NCI-H510A (cell line): ENCODE data around the gene ARSD.
A peak's percentile ranks its signal among the peaks of the same experiment; 100 is the strongest.
"Not testable (repeated sequence)": the region's sequence is repeated elsewhere in the genome, so short reads cannot be mapped to it uniquely, and the experiment has no call there.

Source experiments
- DNase-seq: peaks from one replicate; lab custom pipeline; 2025; lab: John Stamatoyannopoulos, UW

Gene ARSD

DNA sequence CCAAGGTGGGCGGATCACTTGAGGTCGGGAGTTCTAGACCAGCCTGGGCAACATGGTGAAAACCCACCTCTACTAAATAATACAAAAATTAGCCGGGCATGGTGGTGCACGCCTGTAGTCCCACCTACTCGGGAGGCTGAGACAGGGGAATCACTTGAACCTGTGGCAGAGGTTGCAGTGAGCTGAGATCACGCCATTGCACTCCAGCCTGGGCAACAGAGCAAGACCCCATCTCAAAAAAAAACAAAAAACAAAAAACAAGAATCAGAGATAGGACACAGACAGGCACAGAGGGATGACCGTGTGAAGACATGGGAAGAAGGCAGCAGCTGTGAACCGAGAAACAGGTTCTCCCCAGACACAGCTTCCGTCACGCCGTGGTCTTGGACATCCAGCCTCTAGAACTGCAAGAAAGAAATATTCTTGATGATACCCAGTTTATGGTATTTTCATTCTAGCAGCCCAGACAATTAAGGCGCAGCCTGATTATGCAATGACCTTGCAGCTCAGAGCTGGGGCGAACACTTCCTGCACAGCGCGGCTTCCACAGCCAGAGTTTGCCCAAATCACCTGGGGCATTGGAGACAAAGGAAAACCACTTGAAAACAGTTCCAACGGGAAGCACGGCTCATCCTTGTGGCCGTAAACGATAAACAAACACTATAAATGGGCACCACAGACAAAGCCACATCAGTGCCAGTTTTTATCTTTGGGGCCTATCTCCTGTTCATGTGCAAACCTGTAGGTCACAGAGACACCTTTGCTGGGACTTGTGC lies 4.2 kb upstream of the ARSD start:
- DNase-seq = peak; percentile 39

DNA sequence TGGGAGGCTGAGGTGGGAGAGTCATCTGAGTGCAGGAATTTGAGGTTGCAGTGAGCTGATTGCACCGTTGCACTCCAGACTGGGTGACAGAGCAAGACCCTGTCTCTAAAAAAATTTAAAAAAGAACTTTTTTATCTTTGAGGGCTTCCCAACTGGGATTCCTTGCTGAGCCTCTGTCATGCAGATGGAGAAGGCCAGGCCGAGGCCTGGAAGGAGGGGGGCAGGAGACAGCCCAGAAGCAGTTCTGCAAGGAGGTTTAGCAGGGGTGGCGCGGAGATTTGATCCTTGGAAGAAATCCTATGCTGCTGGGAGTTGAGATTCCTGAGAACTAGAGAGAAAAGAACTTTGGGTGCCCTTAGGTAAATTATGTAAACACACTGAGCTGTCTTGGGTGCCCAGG lies 2.5 kb upstream of the ARSD start:
- DNase-seq = no peak

DNA sequence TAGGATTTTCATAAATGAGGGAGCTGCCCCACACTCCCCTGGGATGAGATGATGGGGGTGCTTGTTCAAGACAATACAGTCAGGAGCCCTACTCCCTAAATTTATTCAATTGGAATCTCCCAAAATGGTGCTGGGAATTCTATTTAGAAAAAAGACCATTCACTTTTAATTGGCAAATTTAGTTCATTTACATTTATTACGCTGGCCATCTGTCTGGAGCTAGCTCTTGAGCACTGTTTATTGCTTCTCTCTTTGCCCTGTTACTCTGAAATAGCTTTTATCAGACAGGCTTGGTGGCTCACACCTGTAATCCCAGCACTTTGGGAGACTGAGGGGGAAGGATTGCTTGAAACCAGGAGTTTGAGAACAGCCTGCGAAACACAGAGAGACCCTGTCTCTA lies 2.0 kb upstream of the ARSD start:
- DNase-seq = no peak

DNA sequence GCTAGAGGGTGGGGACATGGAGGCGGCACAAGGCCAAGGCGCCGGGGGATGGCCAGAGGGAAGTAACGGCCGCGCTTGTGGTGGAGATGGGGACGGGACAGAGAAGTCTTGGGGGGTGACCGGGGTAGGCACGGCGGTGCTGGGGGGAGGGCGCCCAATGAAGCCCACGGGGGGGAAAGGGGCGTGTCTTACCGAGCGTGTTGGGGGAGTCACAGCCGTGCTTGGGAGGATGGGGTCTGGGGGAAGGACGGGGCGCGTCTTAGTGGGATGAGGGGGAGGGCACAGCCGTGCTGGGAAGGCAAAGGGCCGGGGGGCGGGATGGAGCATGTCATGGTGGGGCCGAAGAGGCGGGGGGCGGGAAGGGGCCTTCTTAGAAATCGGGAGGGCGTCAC lies 952 bp downstream of the ARSD start:
- peak; percentile 52 for DNase-seq

DNA sequence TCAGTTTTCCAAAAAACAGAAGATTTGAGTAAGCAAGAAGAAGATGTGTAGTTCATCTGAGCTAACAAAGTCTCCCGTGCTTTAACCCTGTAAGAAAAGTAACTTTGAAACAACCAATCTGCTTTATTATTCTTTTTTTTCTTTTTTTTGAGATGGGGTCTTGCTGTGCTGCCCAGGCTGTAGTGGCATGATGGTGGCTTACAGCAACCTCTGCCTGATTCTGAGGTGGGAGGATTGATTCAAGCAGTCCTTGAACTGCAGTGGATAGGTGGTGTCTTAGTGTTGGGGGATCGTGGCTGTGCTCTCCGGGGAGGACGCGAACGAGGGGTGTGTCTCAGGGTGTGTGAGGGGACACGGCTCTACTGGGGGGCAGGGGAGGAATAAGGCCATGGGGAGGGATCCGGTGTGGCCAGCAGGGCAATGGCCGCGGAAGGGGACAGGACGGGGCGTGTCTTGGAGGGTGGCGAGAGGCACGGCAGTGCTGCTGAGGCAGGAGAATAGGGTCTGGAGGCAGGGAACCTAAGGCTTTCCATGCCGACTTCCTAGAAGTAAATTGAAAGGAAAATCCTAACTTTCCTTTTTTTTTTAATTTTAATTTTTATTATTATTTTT lies 2.4 kb downstream of the ARSD start:
- no peak for DNase-seq

DNA sequence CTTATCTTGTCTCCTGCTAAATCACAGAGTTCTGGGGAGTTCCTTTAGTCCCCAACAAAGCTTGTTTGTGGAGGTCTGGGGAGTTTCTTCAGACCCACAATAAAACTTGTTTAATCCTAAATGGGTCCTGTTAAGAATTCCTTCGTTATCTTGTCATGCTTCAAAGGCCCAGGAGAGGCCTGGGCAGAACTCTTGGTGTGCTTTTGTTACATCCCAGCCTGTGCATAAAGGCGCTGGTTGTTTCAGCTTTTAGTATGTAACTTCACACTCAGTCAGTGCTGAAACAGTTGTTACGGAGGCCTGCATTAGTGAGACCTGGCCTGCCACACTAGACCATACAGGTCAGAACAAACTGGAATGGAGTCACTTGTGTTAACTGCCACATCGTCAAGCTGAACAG lies 2.9 kb downstream of the ARSD start:
- not testable (repeated sequence) for DNase-seq

DNA sequence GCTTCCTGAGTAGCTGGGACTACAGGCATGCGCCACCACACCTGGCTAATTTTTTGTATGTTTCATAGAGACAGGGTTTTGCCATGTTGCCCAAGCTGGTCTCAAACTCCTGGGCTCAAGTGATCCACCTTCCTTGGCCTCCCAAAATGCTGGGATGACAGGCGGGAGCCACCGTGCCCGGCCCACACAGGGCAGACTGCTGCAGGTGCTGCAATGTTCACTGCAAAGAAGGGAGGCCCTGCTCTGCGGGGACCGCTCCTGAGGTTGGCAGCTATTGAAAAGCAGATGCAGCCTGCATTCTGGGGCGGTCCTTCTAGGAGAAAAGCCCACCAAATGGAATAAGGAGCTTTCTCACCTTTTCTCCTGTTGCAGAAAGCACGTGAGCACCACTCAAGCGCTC lies 5.0 kb downstream of the ARSD start:
- DNase-seq = no peak

DNA sequence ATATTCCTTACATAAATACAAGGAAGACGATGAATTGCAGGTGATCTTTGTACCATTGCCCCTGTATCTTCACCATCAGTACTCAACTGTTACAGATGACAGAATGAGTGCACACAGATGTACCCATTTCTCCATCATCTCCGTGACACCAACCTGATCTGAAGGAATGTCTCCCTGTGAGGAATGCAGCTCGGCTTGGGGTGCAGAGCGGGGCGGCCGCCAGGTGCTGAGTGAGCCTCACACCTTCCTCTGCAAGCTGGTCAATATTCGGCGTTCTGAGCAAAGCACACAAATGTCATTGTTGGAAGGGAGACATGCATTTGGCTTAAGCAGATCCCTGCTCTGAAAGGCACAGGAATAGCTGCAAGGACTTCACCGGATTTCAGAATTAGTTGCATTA lies 7.4 kb downstream of the ARSD start:
- no peak for DNase-seq

DNA sequence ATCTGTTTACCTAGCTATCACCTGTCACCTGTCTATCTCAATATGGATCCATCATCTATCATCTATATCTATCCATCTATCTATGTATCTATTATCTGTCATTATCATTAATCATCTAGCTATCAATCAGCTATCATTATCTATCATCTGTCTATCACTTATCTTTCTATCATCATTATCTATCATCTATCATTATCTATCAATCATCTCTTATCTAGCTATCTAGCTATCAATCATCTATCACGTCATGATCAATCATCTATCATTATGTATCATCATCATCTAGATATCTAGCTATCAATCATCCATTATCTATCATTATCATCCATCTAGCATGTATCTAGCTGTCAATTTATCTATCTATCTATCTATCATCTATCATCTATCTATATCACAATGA lies 7.9 kb downstream of the ARSD start:
- no peak for DNase-seq

DNA sequence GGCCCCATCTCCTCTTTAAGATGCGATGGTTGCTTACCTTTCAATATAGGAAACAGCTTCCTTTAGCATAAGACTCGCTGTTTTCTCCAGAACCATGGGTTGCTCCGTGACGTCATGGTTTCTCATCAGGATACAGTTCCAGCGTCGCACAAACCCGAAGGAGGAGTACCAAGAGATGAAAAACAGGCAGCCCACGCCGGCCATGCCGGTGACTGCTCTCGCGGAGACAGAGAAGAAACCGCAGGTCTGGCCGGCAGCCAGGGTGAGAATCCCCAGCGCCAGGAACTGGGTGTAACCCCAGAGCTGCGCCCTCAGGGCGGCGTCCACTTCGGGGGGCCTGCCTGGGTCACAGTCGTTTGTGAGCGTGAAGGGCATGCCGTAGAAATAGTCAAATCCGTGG lies 11.4 kb downstream of the ARSD start:
- DNase-seq = no peak

DNA sequence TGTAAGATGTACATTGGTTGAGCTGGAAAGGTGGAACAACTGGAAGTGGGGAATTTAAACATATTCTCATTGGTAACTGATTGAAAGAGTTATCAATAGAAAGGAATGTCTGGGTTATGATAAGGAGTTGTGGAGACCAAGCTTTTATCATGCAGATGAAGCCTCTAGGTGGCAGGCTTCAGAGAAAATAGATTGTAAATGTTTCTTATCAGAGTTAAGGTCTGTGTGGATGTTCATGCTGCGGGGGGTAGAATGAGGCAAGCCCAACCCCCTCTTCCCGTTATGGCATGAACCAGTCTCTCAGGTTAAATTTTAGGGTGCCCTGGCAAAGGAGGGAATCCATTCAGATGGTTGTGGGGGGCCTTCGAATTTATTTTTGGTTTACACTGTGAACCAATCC lies 16.0 kb downstream of the ARSD start:
- no peak for DNase-seq

DNA sequence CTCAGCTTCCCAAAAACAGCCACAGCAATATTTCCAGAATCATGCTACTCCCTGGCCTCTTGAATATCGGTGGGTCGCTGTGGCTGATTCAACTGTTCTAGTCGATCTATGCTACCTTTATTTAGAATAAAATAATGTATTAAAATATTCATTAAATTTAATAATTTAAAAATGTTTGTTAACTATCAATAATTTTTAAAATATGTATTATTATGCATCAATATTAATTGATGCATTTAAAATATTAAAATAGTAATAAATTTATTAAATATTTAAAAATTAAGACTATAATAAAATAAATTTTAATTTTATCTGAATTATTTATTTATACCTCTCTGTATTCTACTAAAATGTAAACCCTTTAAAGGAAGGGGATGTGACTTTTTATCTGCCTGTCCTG lies 19.0 kb downstream of the ARSD start:
- DNase-seq = no peak

DNA sequence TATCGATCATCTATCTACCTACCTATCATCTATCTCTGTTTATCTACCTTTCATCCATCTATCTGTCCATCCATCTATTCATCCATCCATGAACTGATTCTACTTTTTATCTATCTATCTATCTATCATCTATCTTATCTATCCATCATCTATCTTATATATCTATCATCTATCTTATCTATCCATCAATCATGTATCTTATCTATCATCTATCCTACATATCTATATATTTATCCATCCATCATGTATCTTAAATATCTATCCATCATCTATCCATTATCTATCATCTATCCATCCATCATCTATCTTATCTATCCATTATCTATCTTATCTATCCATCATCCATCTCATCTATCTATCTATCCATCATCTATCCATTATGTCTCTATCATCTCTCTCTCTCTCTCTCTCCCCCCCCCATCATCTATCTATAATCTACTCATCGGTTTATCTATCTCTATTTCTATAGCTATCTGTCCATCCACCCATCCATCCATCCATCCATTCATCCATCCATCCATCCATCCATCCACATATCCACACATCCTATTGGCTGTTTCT lies 20.9 kb downstream of the ARSD start:
- DNase-seq = no peak

DNA sequence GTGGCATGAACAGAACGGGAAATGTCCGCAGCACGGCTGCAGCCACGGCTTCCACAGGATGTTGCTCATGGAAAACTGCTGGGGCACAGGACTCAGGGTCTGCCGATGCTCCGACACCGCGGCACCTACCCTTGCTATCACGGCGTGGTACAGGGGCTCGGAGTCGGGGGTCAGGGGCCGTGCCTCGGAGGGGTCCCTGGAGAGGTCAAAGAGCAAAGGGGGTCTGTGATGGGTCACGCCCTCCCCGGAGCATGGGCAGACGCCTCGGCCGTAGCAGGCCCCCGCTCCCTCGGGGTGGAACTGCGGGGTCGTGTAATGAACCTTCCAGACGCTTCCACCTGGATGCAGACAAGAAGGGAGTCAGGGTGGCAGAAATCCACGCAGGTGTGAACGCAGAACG lies 21.8 kb downstream of the ARSD start:
- DNase-seq = no peak

DNA sequence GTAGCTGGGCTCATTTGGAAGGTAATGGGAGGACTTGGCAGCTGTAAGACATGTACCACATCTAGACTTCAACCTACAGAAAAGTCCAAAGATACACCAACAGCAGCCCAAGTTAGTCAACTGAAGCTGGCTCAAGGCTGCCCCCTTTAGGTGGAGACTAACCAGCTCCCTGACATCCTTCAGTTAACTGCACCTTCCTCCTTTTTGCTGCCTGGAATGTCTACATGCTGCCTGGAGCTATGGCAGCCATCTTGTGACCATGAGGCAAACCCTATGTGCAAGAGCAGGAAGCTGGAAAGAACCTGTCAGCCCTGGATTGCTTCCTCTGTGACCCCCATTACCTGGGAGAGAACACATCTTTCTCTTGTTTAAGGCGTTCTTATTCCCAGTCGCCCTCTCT lies 25.8 kb downstream of the ARSD start:
- no peak for DNase-seq

DNA sequence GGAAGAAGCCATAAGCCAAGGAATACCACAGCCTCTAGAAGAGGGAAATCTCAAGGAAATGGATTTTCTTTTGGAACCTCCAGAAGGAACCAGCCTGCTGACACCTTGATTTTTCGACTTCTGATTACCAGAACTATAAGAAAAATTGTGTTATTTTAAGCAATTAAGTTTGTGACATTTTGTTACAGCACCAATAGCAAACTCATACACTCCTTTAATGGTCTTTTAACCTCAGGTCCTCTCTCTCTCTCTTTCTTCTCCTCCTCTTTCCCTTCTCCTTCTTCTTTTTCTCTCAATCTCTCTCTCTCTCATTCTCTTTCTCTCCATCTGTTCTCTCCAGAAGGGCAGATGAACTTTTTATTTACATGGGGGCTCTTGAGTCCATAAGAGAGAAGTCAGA lies 26.3 kb downstream of the ARSD start:
- DNase-seq = no peak

DNA sequence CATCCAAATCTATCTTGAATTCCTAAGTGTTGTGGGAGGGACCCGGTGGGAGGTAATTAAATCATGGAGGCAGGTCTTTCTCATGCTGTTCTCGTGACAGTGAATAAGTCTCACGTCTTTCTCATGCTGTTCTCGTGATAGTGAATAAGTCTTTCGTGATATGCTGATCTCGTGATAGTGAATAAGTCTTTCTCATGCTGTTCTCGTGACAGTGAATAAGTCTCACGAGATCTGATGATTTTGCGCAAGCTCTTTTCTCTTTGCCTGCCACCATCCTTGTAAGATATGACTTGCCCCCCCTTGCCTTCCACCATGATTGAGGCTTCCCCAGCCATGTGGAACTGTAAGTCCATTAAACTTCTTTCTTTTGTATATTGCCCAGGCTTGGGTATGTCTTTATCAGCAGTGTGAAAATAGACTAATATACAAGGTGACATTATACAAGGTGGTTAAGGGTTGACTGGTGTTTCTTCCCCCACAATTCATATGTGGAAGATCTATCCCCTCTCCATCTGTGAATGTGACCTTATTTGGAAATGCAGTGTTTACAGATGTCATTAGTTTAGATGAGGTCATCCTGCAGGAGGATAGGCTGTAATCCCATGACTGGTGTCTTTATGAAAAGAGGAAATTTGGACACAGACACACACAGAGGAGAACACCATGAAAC lies 27.6 kb downstream of the ARSD start:
- no peak for DNase-seq

DNA sequence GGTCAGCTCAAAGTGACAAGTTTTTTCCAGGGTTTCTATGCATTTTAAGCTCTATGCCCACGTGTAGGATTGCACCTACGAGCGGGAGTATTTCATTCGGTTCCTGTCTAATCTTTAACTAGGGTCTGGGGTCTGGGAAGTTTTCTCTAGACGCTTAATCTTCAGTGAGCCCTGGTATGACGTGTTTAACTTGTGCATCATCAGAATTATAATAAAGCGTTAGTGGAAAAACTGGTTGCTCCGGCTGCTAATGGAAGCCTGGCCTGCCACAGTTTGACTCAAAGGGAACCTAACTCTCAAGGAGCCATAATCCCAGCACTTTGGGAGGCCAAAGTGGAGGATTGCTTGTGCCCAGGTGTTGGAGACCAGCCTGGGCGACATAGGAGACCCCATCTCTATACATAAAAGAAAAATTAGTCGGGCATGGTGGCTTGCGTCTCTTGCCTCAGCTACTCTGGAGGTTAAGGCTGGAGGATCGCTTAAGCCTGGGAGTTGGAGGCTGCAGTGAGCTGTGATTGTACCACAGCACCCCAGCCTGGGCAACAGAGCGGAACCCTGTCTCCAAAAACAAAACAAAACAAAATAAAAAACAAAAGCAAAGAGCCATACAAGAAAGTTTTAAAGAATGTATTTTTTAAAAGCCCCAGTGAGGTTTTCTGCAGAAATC lies 30.2 kb downstream of the ARSD start:
- DNase-seq = peak; percentile 26

DNA sequence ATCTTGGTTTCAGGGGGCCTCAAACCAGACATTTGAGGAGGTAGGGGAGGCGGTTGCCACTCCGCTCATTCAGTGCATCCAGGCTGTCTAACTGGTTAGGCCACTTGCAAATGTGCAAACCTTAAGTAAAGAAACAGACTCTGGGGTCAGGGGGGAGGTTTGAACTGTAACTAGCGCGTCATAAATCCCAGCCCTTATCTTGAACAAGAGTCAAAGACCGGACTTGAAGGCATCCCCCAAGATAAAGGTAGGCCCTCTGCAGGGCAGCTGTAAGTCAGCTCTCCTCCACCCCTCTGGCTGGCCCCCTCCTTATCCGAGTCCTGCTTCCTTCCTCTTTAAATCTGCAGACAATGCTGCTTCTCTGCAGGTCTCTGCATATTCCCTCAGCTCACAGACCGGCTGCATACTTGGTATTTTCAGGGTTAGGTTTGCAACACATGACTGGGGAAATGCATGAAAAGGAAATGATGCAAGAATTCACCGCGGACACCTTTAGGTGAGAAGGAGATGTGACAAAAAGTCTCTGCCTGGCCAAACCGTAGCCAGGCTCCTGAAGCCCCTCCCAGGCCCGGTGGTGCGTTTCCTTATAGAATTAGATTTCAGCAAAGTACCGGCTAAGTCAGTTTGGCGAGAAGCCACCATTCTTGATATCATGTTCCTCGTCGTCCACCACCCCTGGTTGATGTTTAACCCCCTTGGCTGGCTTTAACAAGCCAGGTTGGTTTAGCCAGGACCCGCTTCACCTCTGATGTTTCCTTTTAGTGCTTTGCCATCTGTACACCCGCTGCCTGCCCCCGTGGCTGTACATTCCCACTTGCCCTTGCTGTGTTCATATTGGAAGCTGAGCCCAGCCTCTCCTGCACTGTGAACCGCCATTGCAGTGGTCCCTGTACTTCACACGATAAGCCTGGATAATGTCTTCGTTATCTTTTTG lies 31.2 kb downstream of the ARSD start:
- DNase-seq = peak; percentile 50

DNA sequence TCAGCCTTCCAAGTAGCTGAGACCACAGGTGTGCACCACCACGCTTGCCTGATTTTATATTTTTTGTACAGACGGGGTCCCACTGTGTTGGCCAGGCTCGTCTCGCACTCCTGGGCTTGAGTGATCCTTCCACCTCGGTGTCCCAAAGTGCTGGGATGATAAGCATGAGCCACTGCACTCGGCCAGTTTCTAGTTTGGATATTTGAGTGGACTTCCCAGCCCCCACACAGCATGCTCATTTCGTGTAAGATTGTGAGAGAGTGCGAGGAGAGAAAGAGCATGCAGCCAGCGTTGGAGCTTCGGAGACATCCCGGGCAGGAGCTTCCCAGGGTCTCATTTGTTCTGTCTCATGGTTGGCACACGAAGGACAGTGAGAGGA lies 31.8 kb downstream of the ARSD start:
- no peak for DNase-seq

DNA sequence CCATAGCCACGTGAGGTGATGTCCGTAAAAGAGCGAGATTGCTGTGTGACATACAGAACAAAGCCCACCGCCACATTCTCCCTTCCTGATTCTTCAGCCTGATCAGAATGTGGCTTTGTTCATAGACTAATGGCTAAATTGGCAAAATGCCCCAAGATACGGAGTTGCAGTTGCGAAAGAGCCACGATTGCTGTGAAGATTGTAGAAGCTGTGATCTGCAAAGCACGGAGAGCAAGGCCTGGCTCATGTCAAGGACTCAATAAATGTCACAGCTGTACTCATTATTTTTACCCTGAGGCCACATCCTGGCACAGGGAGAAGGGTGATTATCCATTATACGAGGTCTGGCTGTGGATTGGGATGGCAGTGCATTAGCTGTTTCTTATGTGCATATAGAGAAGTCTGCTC lies 34.2 kb downstream of the ARSD start:
- DNase-seq = no peak

DNA sequence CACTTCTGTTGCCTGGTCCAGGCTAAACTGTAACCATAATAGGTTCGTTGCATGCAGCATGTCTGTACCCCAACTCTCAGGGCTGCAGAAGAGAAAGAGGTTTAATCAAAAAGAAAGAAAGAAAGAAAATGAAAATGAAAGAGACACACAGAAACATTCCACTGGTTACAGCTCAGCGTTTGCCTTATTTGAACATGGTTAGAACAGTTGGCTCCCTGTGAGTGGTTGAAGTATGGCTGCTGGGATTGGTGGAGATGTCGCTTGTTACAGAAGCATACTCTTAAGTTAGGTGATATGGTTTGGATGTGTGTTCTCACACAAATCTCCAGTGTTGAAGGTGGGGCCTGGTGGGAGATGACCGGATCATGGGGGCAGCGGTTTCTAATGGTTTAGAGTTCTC lies 36.3 kb downstream of the ARSD start:
- no peak for DNase-seq
